HS-5 (cell line): ENCODE data around the gene SYTL3.
"Not testable (repeated sequence)": the region's sequence is repeated elsewhere in the genome, so short reads cannot be mapped to it uniquely, and the experiment has no call there.

ENCODE experiments used
- DNase-seq: peaks from one replicate; pipeline ENCODE4 v3.0.0-alpha.2; 2012; ENCODE audit warnings: low read depth

The SYTL3 gene

GRCh38 chr6:158639056-158639455 lies 10.8 kb upstream of the SYTL3 start:
- no peak for DNase-seq

GRCh38 chr6:158640519-158640918 lies 9.3 kb upstream of the SYTL3 start:
- no peak for DNase-seq

- peak; percentile 92 for DNase-seq
These were observed 7.7 kb upstream of the SYTL3 start for GRCh38 chr6:158642097-158642601.

GRCh38 chr6:158643836-158644230 lies 6.0 kb upstream of the SYTL3 start:
- no peak for DNase-seq

- peak; percentile 77 for DNase-seq
These were observed 5.4 kb upstream of the SYTL3 start, which contains the start of gene DYNLT1 for GRCh38 chr6:158644231-158645063. TSS of gene DYNLT1 (minus strand) at chr6:158644743. CDS start at chr6:158644708, 35 bp downstream.

- DNase-seq = no peak
These were observed 4.5 kb upstream of the SYTL3 start for GRCh38 chr6:158645064-158646022.

GRCh38 chr6:158646023-158646910 lies 3.6 kb upstream of the SYTL3 start:
- DNase-seq = no peak

- DNase-seq = no peak
These were observed 2.4 kb upstream of the SYTL3 start for GRCh38 chr6:158647501-158647900.

GRCh38 chr6:158648682-158649131 lies 1.1 kb upstream of the SYTL3 start:
- peak; percentile 79 for DNase-seq

GRCh38 chr6:158651981-158652737 lies 2.3 kb downstream of the SYTL3 start:
- DNase-seq = not testable (repeated sequence)

- DNase-seq = no peak
These were observed 3.9 kb downstream of the SYTL3 start for GRCh38 chr6:158653577-158654354.

- DNase-seq = no peak
These were observed 4.6 kb downstream of the SYTL3 start for GRCh38 chr6:158654498-158654897.

GRCh38 chr6:158654960-158655489 lies 5.2 kb downstream of the SYTL3 start:
- DNase-seq = peak; percentile 83

GRCh38 chr6:158655569-158656450 lies 6.0 kb downstream of the SYTL3 start:
- no peak for DNase-seq

- not testable (repeated sequence) for DNase-seq
These were observed 7.1 kb downstream of the SYTL3 start for GRCh38 chr6:158656986-158657385.

- DNase-seq = no peak
These were observed 10.5 kb downstream of the SYTL3 start for GRCh38 chr6:158660333-158660754.

GRCh38 chr6:158661156-158661685 lies 11.4 kb downstream of the SYTL3 start:
- DNase-seq = no peak

- DNase-seq = no peak
These were observed 12.7 kb downstream of the SYTL3 start for GRCh38 chr6:158662607-158662953.
